Caco-2 (cell line): ENCODE data around the gene KCNE3. TPM values are rescaled to one million over a fixed set of nuclear protein-coding genes. Genes with fewer than 3 reads are reported as not detected.
A peak's percentile ranks its signal among the peaks of the same experiment; 100 is the strongest.

ENCODE experiments used
- BruUV-seq: library from RNA; stranded (reverse); fragments of 400-500 nt; replicated peaks from 2 replicates; lab custom pipeline; 2021; lab: Mats Ljungman, UMichigan
- CTCF ChIA-PET: fragments of 300-600 bp; sonication (Branson Sonifier 250); formaldehyde crosslinking; loops from one replicate; lab custom pipeline; 2022; ENCODE audit warnings: antibody characterized with exemption; lab: Charles Lee
- POLR2A ChIA-PET: fragments of 300-600 bp; sonication (Branson Sonifier 250); formaldehyde crosslinking; loops from one replicate; lab custom pipeline; 2022; ENCODE audit warnings: antibody characterized with exemption; lab: Charles Lee
- DNase-seq, 2 experiments: peaks; one replicate each; pipeline versions ENCODE4 v3.0.0 to v3.0.0-alpha.2; 2020 to 2022
- H3K27me3 ChIP-seq: replicated peaks from 2 replicates; pipeline ENCODE4 v1.6.0; 2011; ENCODE audit warnings: low read length; ENCODE audit not compliant: control insufficient read depth, insufficient read depth
- H3K36me3 ChIP-seq: 2 replicates; pipeline ENCODE4 v1.5.1; 2011; ENCODE audit warnings: low read length; ENCODE audit not compliant: control insufficient read depth, insufficient read depth
- H3K4me1 ChIP-seq: fragments of 250-450 bp; sonication (Bioruptor Pico); 2 replicates; pipeline ENCODE4 v1.5.1; 2020; ENCODE audit warnings: mild to moderate bottlenecking
- H3K4me3 ChIP-seq: 2 replicates; pipeline ENCODE4 v1.5.1; 2011; ENCODE audit warnings: low read depth, mild to moderate bottlenecking, control low read depth, low read length
- H3K9me3 ChIP-seq: fragments of 250-450 bp; sonication (Bioruptor Pico); 2 replicates; pipeline ENCODE4 v1.5.1; 2020; ENCODE audit warnings: mild to moderate bottlenecking, moderate library complexity
- H3K27ac Mint-ChIP-seq: one replicate; pipeline ENCODE4 v1.8.0; 2022; ENCODE audit warnings: mixed read lengths; ENCODE audit not compliant: unreplicated experiment
- H3K27me3 Mint-ChIP-seq: one replicate; pipeline ENCODE4 v1.8.0; 2022; ENCODE audit warnings: mixed read lengths; ENCODE audit not compliant: insufficient read depth, unreplicated experiment
- H3K36me3 Mint-ChIP-seq: one replicate; pipeline ENCODE4 v1.8.0; 2022; ENCODE audit warnings: mild to moderate bottlenecking, mixed read lengths; ENCODE audit not compliant: insufficient read depth, unreplicated experiment
- H3K4me1 Mint-ChIP-seq: one replicate; pipeline ENCODE4 v1.8.0; 2022; ENCODE audit warnings: low read depth, mixed read lengths; ENCODE audit not compliant: unreplicated experiment
- H3K4me3 Mint-ChIP-seq: one replicate; pipeline ENCODE4 v1.8.0; 2022; ENCODE audit warnings: mild to moderate bottlenecking, moderate library complexity, mixed read lengths; ENCODE audit not compliant: unreplicated experiment
- H3K9me3 Mint-ChIP-seq: one replicate; pipeline ENCODE4 v1.8.0; 2022; ENCODE audit warnings: mixed read lengths; ENCODE audit not compliant: unreplicated experiment
- CTCF ChIP-seq, 2 experiments: fragments of 200-600 bp in 1 of 2; IDR thresholded peaks; 1 replicate in 1 of 2; 2 replicates in 1 of 2; pipeline versions ENCODE4 v1.5.1 to v1.8.0; 2011 to 2022; ENCODE audit warnings: antibody characterized with exemption in 1 of 2, control low read depth in 1 of 2, inconsistent platforms in 1 of 2, low read depth in 1 of 2, low read length in 1 of 2, mild to moderate bottlenecking in 1 of 2, moderate library complexity in 1 of 2; ENCODE audit not compliant: insufficient read depth in 1 of 2, severe bottlenecking in 1 of 2, unreplicated experiment in 1 of 2
- intact Hi-C: fragments of 100-400 bp; cut with micrococcal nuclease; formaldehyde crosslinking; loops from one replicate; pipeline ENCODE4 v1.10.0; 2022; ENCODE audit not compliant: unreplicated experiment
- total RNA-seq: library from RNA; stranded (reverse); gene quantifications from 2 replicates; pipeline ENCODE4 v1.2.3, GENCODE V29; 2022

KCNE3 gene
- total RNA-seq, 1 experiment from 2014 or later, result 58.2 TPM

GRCh38 chr11:74447720-74448119 is 19.6 kb downstream of the KCNE3 start:
- H3K36me3 Mint-ChIP-seq, result peaks cover 4% of the 10 kb centered on the region
- H3K27ac Mint-ChIP-seq, result no peak overlapping the region
- POLR2A ChIA-PET, result interaction anchor here (1.1 kb wide), 1 partner anchor 45 kb away, joined by 6 read pairs; the partner anchor contains the start of gene LIPT2
- TF ChIP-seq CTCF (IDR thresholded peaks at IDR 0.05; ENCODE audit: insufficient read depth in 1 of 2, low read depth in 1 of 2, low read length in 1 of 2, severe bottlenecking in 1 of 2, unreplicated experiment in 1 of 2), result no peak
- no peaks in the 10 kb centered on the region for H3K27me3 Mint-ChIP-seq
- intact Hi-C loops, result loop anchor here (1.0 to 5.0 kb wide), 4 partner anchors 49 to 483 kb away; partner anchors contain the start of genes C2CD3, P4HA3, PGM2L1 and PPME1
- CTCF ChIA-PET, result interaction anchor here (0.5 to 5.4 kb wide), 8 partner anchors 10 to 479 kb away, joined by 3 to 77 read pairs (median 4); partner anchors contain the start of gene PGM2L1
- peak in 1 of 2 experiments; percentile 41 for DNase-seq
- peaks cover 17% of the 10 kb centered on the region for H3K4me1 Mint-ChIP-seq
- H3K27me3 ChIP-seq, result no peaks in the 10 kb centered on the region
- no peak overlapping the region for H3K4me3 ChIP-seq
- no peak overlapping the region for H3K4me3 Mint-ChIP-seq
- peaks cover 14% of the 10 kb centered on the region for H3K4me1 ChIP-seq
- H3K9me3 Mint-ChIP-seq, result no peaks in the 10 kb centered on the region
- BruUV-seq, result no TSS peak
- no peaks in the 10 kb centered on the region for H3K36me3 ChIP-seq
- H3K9me3 ChIP-seq, result no peaks in the 10 kb centered on the region

GRCh38 chr11:74446532-74446938 is 20.8 kb downstream of the KCNE3 start:
- ChIA-PET CTCF (interaction anchor here (0.6 to 5.4 kb wide), 3 partner anchors 34 to 191 kb away, joined by 3 to 77 read pairs (median 4); partner anchors contain the start of gene PGM2L1), POLR2A (no interaction called here)
- Histone ChIP-seq H3K4me1 (peaks cover 20% of the 10 kb centered on the region), H3K4me3 (no peak overlapping the region), H3K9me3 (no peaks in the 10 kb centered on the region), H3K36me3 (no peaks in the 10 kb centered on the region), H3K27me3 (no peaks in the 10 kb centered on the region)
- DNase-seq, result no peak
- Mint-ChIP-seq H3K9me3 (no peaks in the 10 kb centered on the region), H3K36me3 (no peaks in the 10 kb centered on the region), H3K4me3 (no peak overlapping the region), H3K27ac (no peak overlapping the region), H3K4me1 (peaks cover 21% of the 10 kb centered on the region), H3K27me3 (no peaks in the 10 kb centered on the region)
- no peak for TF ChIP-seq CTCF (IDR thresholded peaks at IDR 0.05; ENCODE audit: insufficient read depth in 1 of 2, low read depth in 1 of 2, low read length in 1 of 2, severe bottlenecking in 1 of 2, unreplicated experiment in 1 of 2)
- intact Hi-C loops, result loop anchor here (5.0 kb wide), 2 partner anchors 134 to 274 kb away; partner anchors contain the start of genes C2CD3, P4HA3 and PPME1
- no TSS peak for BruUV-seq

- ChIA-PET CTCF (interaction anchor here (1.0 to 1.9 kb wide), 3 partner anchors 9 to 188 kb away, joined by 4 to 10 read pairs (median 7); no protein-coding TSS in a partner anchor), POLR2A (no interaction called here)
- Histone ChIP-seq H3K4me1 (peaks cover 20% of the 10 kb centered on the region), H3K36me3 (no peaks in the 10 kb centered on the region), H3K27me3 (no peaks in the 10 kb centered on the region), H3K4me3 (no peak overlapping the region), H3K9me3 (peaks cover 8% of the 10 kb centered on the region)
- Mint-ChIP-seq H3K4me3 (no peak overlapping the region), H3K36me3 (no peaks in the 10 kb centered on the region), H3K27ac (no peak overlapping the region), H3K4me1 (peaks cover 21% of the 10 kb centered on the region), H3K27me3 (no peaks in the 10 kb centered on the region), H3K9me3 (no peaks in the 10 kb centered on the region)
- intact Hi-C loops, result no loop called here
- no peak for DNase-seq
- no TSS peak for BruUV-seq
- no peak for TF ChIP-seq CTCF (IDR thresholded peaks at IDR 0.05; ENCODE audit: insufficient read depth in 1 of 2, low read depth in 1 of 2, low read length in 1 of 2, severe bottlenecking in 1 of 2, unreplicated experiment in 1 of 2)
Observed at GRCh38 chr11:74444173-74444826, 23.0 kb downstream of the KCNE3 start.
